ENCODE results near the gene BPHL. TPM values are rescaled to one million over a fixed set of nuclear protein-coding genes. Genes with fewer than 3 reads are reported as not detected.

The BPHL gene
- total RNA-seq, 1 experiment from 2014 or later, result 31.3 TPM

- Histone ChIP-seq H3K9ac (ENCODE audit: low read length) (no peak overlapping the region), H3K27me3 (ENCODE audit: insufficient read depth, low read length) (no peaks in the 10 kb centered on the region), H2AFZ (ENCODE audit: low read depth, low read length, poor library complexity, severe bottlenecking) (peak overlapping the region; percentile 49), H3K9me3 (ENCODE audit: control insufficient read depth in 1 of 2, insufficient read depth in 1 of 2, low read depth in 1 of 2, low read length in 2 of 2) (no peaks in the 10 kb centered on the region; a peak in 1 of 4 replicates), H4K20me1 (ENCODE audit: insufficient read depth) (no peaks in the 10 kb centered on the region), H3K79me2 (ENCODE audit: insufficient read depth, low read length) (no peaks in the 10 kb centered on the region), H3K4me3 (replicated peaks in 1 of 2; ENCODE audit: low read depth in 1 of 2, low read length in 2 of 2) (no peak overlapping the region), H3K4me2 (ENCODE audit: low read length) (no peak overlapping the region), H3K4me1 (ENCODE audit: control insufficient read depth in 1 of 2, insufficient read depth in 2 of 2, low read length in 2 of 2) (peaks cover 8 to 23% of the 10 kb centered on the region in 2 experiments; a peak in 3 of 4 replicates), H3K27ac (ENCODE audit: low read depth, low read length) (no peak overlapping the region), H3K36me3 (ENCODE audit: control insufficient read depth in 1 of 2, insufficient read depth in 2 of 2, low read length in 2 of 2) (no peaks in the 10 kb centered on the region), H3K9me2 (ENCODE audit: insufficient read depth) (no peaks in the 10 kb centered on the region)
- DNase-seq (ENCODE audit: low read depth, low spot score) (no peak), ATAC-seq (no peak)
- POLR2A ChIA-PET, result no interaction called here
- intact Hi-C loops (cut with micrococcal nuclease), result no loop called here
- CTCF ChIA-PET, result interaction anchor here (1.6 kb wide), 1 partner anchor 57 kb away, joined by 4 read pairs; no protein-coding TSS in a partner anchor
- TF ChIP-seq ELF1 (IDR thresholded peaks at IDR 0.05; ENCODE audit: borderline replicate concordance, low read depth) (no peak), CBX3 (IDR thresholded peaks at IDR 0.05; ENCODE audit: low read depth) (no peak), JUND (IDR thresholded peaks at IDR 0.05) (no peak), POLR2AphosphoS5 (IDR thresholded peaks at IDR 0.05; ENCODE audit: low read depth, low read length) (no peak), ATF3 (IDR thresholded peaks at IDR 0.05) (no peak)
- TF ChIP-seq, protein P1, sequence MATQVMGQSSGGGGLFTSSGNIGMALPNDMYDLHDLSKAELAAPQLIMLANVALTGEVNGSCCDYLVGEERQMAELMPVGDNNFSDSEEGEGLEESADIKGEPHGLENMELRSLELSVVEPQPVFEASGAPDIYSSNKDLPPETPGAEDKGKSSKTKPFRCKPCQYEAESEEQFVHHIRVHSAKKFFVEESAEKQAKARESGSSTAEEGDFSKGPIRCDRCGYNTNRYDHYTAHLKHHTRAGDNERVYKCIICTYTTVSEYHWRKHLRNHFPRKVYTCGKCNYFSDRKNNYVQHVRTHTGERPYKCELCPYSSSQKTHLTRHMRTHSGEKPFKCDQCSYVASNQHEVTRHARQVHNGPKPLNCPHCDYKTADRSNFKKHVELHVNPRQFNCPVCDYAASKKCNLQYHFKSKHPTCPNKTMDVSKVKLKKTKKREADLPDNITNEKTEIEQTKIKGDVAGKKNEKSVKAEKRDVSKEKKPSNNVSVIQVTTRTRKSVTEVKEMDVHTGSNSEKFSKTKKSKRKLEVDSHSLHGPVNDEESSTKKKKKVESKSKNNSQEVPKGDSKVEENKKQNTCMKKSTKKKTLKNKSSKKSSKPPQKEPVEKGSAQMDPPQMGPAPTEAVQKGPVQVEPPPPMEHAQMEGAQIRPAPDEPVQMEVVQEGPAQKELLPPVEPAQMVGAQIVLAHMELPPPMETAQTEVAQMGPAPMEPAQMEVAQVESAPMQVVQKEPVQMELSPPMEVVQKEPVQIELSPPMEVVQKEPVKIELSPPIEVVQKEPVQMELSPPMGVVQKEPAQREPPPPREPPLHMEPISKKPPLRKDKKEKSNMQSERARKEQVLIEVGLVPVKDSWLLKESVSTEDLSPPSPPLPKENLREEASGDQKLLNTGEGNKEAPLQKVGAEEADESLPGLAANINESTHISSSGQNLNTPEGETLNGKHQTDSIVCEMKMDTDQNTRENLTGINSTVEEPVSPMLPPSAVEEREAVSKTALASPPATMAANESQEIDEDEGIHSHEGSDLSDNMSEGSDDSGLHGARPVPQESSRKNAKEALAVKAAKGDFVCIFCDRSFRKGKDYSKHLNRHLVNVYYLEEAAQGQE (IDR thresholded peaks at IDR 0.05; ENCODE audit: low read depth), result no peak
- RAD21 ChIA-PET (ENCODE audit: low non-redundant PET in 1 of 2, low total read pairs in 2 of 2, uncharacterized antibody in 2 of 2, unreplicated experiment in 2 of 2), result no interaction called here
- BruUV-seq (replicated peaks), result TSS peak; percentile 28
Observed at GRCh38 chr6:3194535-3195419, 76.3 kb downstream of the BPHL start.

Measured in HCT116 (cell line).